ENCODE measurements around the gene GNG4.

The GNG4 gene

DNA sequence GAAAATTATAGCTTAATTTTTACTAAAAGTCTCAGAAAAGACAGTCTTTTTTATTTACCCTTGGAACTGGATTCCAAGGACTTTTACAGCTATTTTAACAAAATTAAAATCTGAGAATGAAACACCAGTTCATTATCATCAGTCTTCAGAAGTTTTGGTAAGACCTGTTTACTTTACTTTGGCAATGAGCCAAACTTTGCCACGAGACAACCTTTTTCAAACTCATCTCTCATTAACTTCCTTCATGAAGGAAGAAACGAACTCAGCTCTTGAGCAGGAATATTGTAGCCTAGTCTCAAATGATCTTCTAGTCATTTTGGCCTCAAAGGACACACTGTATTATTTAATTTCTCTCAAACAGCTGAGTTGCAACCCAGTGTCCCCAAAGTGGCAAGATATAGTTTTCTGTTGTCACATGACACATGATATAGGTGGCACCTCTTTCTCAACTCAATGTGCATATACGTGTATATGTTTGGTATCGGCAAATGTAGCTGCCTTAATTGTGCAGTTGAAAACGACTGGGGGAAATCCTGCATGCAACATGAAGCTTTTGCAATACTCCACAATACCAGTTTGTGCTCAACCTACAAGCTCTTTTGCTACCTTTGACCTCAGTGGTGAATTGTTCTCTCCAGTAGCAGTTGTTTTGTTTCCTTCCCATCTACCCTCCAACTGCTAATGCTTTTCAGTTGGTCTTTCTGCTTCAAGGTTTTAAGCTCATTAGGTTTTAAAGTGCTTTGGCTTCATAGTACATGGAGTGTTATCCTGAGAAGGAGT is 8.4 kb upstream of the GNG4 start:
- no peak for DNase-seq
- in situ Hi-C loops (cut with HindIII; ENCODE audit: low pct_ligation_motif_present, low sequenced_read_pairs), result no loop called here
- H3K27me3 ChIP-seq (replicated peaks), result no peaks in the 10 kb centered on the region
- no peak overlapping the region for H3K4me3 ChIP-seq (ENCODE audit: low read depth, low read length)
- no peaks in the 10 kb centered on the region for H3K36me3 ChIP-seq (replicated peaks)
- no peak overlapping the region for H3K27ac ChIP-seq
- TF ChIP-seq, protein P1, sequence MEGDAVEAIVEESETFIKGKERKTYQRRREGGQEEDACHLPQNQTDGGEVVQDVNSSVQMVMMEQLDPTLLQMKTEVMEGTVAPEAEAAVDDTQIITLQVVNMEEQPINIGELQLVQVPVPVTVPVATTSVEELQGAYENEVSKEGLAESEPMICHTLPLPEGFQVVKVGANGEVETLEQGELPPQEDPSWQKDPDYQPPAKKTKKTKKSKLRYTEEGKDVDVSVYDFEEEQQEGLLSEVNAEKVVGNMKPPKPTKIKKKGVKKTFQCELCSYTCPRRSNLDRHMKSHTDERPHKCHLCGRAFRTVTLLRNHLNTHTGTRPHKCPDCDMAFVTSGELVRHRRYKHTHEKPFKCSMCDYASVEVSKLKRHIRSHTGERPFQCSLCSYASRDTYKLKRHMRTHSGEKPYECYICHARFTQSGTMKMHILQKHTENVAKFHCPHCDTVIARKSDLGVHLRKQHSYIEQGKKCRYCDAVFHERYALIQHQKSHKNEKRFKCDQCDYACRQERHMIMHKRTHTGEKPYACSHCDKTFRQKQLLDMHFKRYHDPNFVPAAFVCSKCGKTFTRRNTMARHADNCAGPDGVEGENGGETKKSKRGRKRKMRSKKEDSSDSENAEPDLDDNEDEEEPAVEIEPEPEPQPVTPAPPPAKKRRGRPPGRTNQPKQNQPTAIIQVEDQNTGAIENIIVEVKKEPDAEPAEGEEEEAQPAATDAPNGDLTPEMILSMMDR (IDR thresholded peaks at IDR 0.05; ENCODE audit: low read depth, low read length, missing control alignments), result no peak

DNA sequence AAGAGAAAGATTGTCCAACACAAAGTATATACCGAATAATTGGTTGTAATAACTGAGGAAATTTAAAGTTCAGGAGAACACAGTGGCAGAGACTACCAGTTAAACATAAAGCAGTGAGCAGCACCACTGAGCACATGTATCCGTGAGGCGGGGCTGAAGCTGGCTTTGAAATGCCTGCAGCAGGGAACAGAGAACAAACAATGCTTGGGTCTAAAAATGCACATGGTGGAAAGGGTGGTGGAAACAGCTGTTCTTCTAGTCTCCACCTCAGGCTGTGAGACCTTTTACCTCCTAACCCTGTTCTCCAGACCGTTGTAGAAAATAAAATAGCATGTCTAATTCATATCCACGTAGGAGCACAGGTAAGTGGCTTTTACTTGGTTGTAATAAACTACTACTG is 7.7 kb upstream of the GNG4 start:
- H3K36me3 ChIP-seq (replicated peaks), result no peaks in the 10 kb centered on the region
- H3K4me3 ChIP-seq (ENCODE audit: low read depth, low read length), result no peak overlapping the region
- no peak for DNase-seq
- TF ChIP-seq, protein P1 (IDR thresholded peaks at IDR 0.05; ENCODE audit: low read depth, low read length, missing control alignments), result no peak
- no peaks in the 10 kb centered on the region for H3K27me3 ChIP-seq (replicated peaks)
- no peak overlapping the region for H3K27ac ChIP-seq
- in situ Hi-C loops (cut with HindIII; ENCODE audit: low pct_ligation_motif_present, low sequenced_read_pairs), result no loop called here

DNA sequence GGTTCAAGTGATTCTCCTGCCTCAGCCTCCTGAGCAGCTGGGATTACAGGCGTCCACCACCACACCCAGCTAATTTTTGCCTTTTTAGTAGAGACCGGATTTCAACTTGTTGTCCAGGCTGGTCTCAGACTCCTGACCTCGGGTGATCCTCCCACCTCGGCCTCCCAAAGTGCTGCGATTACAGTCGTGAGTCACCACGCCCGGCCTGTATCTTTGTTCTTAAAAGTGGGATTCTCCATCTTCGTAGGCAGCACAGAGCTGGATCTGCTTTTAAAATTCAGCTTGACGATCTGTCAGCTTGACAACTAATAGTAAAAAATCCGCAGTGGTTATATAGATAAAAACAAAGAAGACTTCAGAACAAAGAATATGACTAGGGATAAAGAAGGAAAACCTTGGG is 2.8 kb upstream of the GNG4 start:
- no peak overlapping the region for H3K4me3 ChIP-seq (ENCODE audit: low read depth, low read length)
- TF ChIP-seq, protein P1 (IDR thresholded peaks at IDR 0.05; ENCODE audit: low read depth, low read length, missing control alignments), result no peak
- DNase-seq, result no peak
- no peak overlapping the region for H3K27ac ChIP-seq
- H3K27me3 ChIP-seq (replicated peaks), result peaks cover 4% of the 10 kb centered on the region
- in situ Hi-C loops (cut with HindIII; ENCODE audit: low pct_ligation_motif_present, low sequenced_read_pairs), result no loop called here
- H3K36me3 ChIP-seq (replicated peaks), result no peaks in the 10 kb centered on the region

DNA sequence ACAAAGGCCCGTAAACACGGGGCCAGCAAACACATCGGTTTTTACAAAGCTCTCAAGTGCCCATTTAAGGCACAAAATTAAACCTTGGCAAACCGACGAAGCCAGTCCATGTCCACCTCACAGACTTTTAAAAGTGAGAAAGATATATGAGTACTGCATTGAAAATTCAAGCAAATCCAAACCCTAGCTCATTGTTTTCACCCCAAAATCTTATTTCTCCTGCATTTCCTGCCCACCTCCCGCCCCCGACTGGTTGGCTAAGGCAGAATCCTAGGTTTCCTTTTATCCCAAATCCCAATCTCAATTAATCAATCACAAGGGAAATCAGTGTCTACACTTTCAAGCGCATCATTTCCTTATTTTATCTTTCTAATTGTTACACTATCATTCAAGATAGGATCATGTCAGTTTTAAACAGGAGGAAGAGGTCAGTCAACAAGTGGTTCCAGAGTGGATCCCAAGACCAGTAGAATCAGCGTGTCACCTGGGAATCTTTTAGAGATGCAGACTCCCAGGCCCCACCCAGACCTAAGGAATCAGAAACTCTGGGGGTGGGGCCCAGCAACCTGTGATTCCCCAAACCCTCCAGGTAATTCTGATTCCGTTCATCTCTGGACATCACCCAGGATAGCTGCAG is 1.7 kb upstream of the GNG4 start:
- Histone ChIP-seq H3K27ac (no peak overlapping the region), H3K36me3 (replicated peaks) (no peaks in the 10 kb centered on the region), H3K27me3 (replicated peaks) (peaks cover 4% of the 10 kb centered on the region), H3K4me3 (ENCODE audit: low read depth, low read length) (no peak overlapping the region)
- no peak for DNase-seq
- TF ChIP-seq, protein P1 (IDR thresholded peaks at IDR 0.05; ENCODE audit: low read depth, low read length, missing control alignments), result no peak
- in situ Hi-C loops (cut with HindIII; ENCODE audit: low pct_ligation_motif_present, low sequenced_read_pairs), result no loop called here

DNA sequence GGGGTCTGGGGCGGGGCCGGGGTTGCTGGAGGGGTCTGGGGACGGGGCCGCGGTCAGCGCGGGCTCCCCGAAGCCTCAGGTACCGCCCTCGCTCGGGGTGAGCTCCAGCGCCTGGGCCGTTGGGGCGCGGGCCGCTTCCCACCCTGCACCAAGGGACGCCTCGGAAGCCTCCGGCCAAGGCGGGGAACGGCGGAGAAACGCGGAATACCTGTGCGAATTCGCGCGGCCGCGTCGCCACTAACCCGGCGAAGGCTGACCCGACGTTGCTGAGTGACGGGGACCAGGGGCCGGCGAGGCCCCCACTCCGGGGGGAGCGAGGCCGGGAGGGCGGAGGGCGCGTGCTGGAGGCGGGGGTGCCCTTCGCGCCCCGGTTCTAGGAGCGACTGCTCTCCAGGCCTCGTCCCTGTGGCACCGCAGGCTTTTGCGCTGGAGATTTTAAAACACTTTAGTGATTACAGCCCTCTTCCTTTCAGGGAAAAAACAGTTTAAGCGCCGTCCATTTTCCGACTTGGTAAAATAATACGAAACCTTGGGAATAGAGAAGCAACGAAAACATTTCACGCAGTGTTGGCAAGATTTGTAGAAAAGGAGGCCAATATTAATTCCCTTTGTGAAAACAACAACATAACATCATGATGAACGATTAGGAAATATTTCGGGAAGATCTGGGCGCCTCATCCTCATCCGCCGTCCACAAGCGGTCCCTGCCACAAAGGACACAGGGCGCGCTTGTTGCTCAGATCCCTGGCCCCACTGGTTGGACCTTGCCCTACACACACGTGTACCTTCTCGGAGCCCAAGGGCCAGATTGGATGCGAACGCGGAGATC is 971 bp upstream of the GNG4 start:
- in situ Hi-C loops (cut with HindIII; ENCODE audit: low pct_ligation_motif_present, low sequenced_read_pairs), result no loop called here
- TF ChIP-seq, protein P1 (IDR thresholded peaks at IDR 0.05; ENCODE audit: low read depth, low read length, missing control alignments), result no peak
- Histone ChIP-seq H3K4me3 (ENCODE audit: low read depth, low read length) (peak overlapping the region; percentile 43), H3K27me3 (replicated peaks) (peaks cover 4% of the 10 kb centered on the region), H3K27ac (no peak overlapping the region), H3K36me3 (replicated peaks) (no peaks in the 10 kb centered on the region)
- no peak for DNase-seq
